ENCODE results near the gene LDAF1. TPM values are rescaled to one million over a fixed set of nuclear protein-coding genes. Genes with fewer than 3 reads are reported as not detected.
"Not testable (repeated sequence)": the region's sequence is repeated elsewhere in the genome, so short reads cannot be mapped to it uniquely, and the experiment has no call there.

LDAF1 gene
- total RNA-seq, 1 donor = 47.9 TPM

DNA sequence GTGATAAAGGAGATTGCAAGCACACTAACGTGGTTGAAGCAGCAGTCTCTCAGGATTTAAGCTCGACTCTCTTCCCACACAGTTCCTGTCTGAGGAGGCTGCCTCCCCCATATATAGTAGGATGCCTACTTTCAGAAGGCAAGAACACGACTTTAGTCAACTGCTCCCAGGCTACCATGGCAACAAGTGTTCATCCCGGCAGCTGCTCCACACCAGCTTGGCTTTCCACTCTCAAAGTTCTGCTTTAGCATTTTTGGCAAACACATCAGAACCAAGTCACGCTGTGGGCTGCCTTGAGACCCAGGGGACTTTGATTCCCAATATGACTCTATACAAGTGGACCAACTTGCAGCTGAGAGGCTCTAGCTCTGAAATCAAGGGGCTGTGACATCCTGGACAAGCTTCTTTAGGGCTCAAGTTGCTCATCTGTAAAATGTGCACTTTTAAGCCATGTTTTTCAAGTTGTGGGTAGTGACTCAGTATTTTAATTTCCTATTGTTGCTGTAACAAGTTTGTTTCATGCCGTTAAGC is 36.4 kb downstream of the LDAF1 start:
- no peak overlapping the region for H3K4me3 ChIP-seq (ENCODE audit: low read depth, low read length)
- TF ChIP-seq, protein P1, sequence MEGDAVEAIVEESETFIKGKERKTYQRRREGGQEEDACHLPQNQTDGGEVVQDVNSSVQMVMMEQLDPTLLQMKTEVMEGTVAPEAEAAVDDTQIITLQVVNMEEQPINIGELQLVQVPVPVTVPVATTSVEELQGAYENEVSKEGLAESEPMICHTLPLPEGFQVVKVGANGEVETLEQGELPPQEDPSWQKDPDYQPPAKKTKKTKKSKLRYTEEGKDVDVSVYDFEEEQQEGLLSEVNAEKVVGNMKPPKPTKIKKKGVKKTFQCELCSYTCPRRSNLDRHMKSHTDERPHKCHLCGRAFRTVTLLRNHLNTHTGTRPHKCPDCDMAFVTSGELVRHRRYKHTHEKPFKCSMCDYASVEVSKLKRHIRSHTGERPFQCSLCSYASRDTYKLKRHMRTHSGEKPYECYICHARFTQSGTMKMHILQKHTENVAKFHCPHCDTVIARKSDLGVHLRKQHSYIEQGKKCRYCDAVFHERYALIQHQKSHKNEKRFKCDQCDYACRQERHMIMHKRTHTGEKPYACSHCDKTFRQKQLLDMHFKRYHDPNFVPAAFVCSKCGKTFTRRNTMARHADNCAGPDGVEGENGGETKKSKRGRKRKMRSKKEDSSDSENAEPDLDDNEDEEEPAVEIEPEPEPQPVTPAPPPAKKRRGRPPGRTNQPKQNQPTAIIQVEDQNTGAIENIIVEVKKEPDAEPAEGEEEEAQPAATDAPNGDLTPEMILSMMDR (IDR thresholded peaks at IDR 0.05; ENCODE audit: insufficient read depth, low read depth, low read length) = no peak
- DNase-seq (ENCODE audit: low read depth) = peak; percentile 3

DNA sequence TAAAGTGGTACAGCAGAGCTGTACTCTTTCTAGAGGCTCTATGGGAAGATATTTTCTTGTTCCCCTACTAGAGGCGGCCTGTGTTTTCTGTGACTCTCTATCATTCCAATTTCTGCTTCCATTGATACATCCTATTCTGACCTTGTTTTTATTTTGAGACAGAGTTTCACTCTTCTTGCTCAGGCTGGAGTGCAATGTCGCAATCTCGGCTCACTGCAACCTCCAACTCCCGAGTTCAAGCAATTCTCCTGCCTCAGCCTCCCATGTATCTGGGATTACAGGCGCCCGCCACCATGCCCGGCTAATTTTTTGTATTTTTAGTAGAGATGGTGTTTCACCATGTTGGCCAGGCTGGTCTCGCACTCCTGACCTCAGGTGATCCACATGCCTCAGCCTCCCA is 36.9 kb downstream of the LDAF1 start:
- not testable (repeated sequence) for DNase-seq (ENCODE audit: low read depth); H3K4me3 ChIP-seq (ENCODE audit: low read depth, low read length)

DNA sequence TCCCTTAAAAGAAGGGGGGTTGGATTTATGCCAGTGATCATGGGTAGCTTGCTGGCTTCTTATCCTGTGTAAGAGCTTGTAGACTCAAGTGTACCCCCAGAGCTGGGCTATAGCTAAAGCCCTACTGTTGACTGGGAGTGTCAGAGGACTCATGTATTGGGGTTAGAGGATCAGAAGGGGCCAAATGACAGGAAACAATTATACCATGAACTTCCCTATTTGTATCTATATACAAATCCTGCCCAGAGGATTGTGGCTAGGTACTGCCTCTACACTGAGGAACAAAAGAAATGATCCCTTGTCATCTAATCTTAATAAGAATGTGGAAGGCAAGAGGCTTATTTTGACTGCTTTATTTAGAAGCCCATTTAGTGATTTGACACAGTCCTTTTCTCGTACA is 38.6 kb downstream of the LDAF1 start:
- TF ChIP-seq, protein P1 (IDR thresholded peaks at IDR 0.05; ENCODE audit: insufficient read depth, low read depth, low read length) = no peak
- no peak overlapping the region for H3K4me3 ChIP-seq (ENCODE audit: low read depth, low read length)
- DNase-seq (ENCODE audit: low read depth) = no peak

DNA sequence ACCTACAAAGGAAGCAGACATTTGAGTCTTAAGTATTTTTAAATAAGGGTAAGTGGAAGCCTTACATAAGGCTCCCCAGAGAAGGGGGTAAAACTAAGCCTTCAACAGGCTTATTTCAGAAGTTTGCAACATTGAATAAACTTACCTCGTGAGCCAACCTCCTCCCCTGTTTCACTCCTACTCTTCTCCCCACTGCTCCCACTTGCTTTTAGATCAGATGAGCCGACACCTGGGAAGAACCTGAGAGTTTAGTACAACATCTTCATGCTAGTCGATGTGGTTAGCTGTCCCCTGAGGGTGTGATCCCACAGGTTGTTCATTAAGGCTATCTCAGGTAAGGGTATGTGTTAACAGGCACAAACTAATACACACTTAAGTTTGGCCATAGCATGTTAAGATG is 39.1 kb downstream of the LDAF1 start:
- TF ChIP-seq, protein P1 (IDR thresholded peaks at IDR 0.05; ENCODE audit: insufficient read depth, low read depth, low read length) = no peak
- DNase-seq (ENCODE audit: low read depth) = no peak
- H3K4me3 ChIP-seq (ENCODE audit: low read depth, low read length) = no peak overlapping the region

DNA sequence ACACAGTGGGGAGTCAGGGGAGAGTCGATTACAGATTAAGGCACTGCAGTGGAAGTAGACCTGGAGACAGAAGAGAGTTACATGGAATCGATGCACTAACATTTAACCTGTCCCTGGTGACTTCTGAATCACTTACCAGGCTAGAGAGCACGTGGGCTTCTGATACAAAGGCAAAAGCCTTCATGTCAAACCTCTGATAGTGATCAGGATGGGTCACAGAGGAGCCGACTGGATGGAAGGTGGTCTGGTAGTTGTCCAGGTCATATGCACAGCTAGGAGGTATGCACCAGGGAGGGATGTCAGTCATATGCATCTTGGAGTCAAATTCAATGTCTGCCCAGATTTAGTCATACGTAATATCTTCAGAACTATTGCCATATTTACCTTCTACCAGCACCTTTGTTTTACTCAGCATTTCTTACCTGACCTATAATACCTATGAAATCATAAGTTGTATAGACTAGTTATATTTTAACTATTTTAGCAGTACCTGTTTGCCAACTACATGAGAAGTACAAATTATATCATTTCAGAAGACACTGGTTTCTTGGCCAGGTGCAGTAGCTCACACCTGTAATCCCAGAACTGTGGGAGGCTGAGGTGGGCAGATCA is 41.2 kb downstream of the LDAF1 start:
- TF ChIP-seq, protein P1 (IDR thresholded peaks at IDR 0.05; ENCODE audit: insufficient read depth, low read depth, low read length) = no peak

DNA sequence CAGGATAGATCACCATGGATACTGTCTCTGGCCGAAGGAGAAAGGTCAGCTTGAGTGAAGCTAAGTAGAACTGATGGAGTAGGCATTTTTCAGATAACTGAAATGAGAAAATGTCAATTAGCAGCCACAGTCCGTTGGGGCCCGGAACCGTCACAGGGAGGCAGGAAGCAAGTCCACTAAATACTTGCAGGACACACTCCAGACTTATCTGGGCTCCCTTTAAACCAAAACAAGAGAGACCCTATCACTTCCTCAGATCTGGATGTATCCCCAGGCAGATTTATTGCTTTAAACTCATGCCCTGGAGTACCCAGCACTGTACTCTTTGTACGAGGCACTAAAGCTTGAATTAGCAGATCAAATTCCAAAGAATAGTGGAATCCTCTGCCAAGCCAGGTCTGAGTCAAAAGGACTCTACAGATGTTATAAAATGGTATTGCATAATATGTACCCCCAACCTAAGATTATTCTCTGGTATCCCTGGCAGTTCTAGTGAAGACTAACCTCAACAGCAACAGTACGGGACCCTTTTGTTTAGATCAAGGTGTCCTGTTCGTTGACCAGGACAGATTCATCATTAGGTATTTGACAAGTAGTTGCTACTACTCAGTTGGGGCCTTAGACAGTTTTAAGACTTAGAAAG is 44.8 kb downstream of the LDAF1 start:
- no peak overlapping the region for H3K4me3 ChIP-seq (ENCODE audit: low read depth, low read length)
- TF ChIP-seq, protein P1 (IDR thresholded peaks at IDR 0.05; ENCODE audit: insufficient read depth, low read depth, low read length) = no peak
- DNase-seq (ENCODE audit: low read depth) = no peak

More for the DNA sequence above, 41.2 kb downstream of the LDAF1 start:
- no peak overlapping the region for H3K4me3 ChIP-seq (ENCODE audit: low read depth, low read length)
- DNase-seq (ENCODE audit: low read depth) = no peak

DNA sequence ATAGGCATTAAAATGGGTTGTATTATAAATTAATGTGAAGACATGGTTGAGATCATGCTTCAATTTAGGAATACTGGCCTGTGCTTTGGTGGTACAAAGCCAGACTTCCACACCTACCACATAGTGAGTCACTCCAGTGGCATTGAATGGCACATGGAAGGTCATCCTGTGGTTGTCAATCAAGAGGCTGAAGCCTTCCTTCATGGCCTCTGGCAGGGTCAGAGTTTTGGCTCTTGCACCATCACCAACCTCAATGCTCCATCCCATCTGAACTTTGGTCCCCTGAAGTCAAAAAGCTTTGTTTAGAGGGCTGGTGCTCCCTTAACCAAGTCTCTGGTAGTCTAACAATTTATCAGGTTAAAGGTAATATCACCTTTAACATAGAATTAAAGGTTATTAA is 46.8 kb downstream of the LDAF1 start:
- TF ChIP-seq, protein P1 (IDR thresholded peaks at IDR 0.05; ENCODE audit: insufficient read depth, low read depth, low read length) = no peak
- H3K4me3 ChIP-seq (ENCODE audit: low read depth, low read length) = no peak overlapping the region
- DNase-seq (ENCODE audit: low read depth) = no peak

All from fibroblast of villous mesenchyme (primary cell).